Fibroblast of lung (primary cell): Measurements from ENCODE around the gene POU4F1.

Experiments
- EZH2 ChIP-seq: IDR thresholded peaks from 2 replicates; pipeline ENCODE4 v1.5.1; 2012; ENCODE audit warnings: low read length, control low read depth, mild to moderate bottlenecking; ENCODE audit errors: missing control alignments
- TF ChIP-seq, protein P1 (sequence below), 2 donors: IDR thresholded peaks in 1 of 2; conservative IDR thresholded peaks in 1 of 2; 1 replicate in 1 of 2; 2 replicates in 1 of 2; pipeline ENCODE4 v1.5.1; 2011 to 2012; ENCODE audit warnings: low read length in 2 of 2, control low read depth in 1 of 2, inconsistent platforms in 1 of 2, low read depth in 1 of 2, mild to moderate bottlenecking in 1 of 2

DNA sequence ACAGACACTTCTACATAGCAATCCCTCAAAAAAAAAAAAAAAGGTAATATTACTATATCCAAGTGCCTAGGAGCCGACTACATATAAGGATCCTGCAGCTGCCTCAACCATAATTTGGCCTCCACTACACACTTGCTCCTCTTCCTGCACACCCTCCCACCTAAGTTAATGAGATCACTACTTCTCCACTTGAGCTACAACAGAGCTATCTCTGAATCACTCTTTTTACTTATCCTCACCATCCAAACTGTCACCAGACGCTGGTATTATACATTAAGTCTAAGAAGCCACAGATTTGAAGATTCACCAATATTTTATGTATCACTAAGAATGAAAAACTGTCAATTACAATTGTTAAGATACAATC is 47.3 kb upstream of the POU4F1 start:
- TF ChIP-seq, protein P1, sequence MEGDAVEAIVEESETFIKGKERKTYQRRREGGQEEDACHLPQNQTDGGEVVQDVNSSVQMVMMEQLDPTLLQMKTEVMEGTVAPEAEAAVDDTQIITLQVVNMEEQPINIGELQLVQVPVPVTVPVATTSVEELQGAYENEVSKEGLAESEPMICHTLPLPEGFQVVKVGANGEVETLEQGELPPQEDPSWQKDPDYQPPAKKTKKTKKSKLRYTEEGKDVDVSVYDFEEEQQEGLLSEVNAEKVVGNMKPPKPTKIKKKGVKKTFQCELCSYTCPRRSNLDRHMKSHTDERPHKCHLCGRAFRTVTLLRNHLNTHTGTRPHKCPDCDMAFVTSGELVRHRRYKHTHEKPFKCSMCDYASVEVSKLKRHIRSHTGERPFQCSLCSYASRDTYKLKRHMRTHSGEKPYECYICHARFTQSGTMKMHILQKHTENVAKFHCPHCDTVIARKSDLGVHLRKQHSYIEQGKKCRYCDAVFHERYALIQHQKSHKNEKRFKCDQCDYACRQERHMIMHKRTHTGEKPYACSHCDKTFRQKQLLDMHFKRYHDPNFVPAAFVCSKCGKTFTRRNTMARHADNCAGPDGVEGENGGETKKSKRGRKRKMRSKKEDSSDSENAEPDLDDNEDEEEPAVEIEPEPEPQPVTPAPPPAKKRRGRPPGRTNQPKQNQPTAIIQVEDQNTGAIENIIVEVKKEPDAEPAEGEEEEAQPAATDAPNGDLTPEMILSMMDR (conservative IDR thresholded peaks at IDR 0.05 in 1 of 2, IDR thresholded peaks at IDR 0.05 in 1 of 2; ENCODE audit: low read depth in 1 of 2, low read length in 2 of 2) = no peak
- TF ChIP-seq EZH2 = no peak
